Stimulated activated CD8-positive, alpha-beta memory T cell treated with anti-CD3 and anti-CD28 coated beads, Interleukin-15, amount 100 ng/mL, for 4 hours (primary cell): Measurements from ENCODE around the gene PLK1.
"Not testable (repeated sequence)": the region's sequence is repeated elsewhere in the genome, so short reads cannot be mapped to it uniquely, and the experiment has no call there.

Experiments used
- DNase-seq, 2 donors: peaks; one replicate each; pipeline ENCODE4 v3.0.0-alpha.2; 2020; ENCODE audit warnings: low read depth in 2 of 2

Gene PLK1

DNA sequence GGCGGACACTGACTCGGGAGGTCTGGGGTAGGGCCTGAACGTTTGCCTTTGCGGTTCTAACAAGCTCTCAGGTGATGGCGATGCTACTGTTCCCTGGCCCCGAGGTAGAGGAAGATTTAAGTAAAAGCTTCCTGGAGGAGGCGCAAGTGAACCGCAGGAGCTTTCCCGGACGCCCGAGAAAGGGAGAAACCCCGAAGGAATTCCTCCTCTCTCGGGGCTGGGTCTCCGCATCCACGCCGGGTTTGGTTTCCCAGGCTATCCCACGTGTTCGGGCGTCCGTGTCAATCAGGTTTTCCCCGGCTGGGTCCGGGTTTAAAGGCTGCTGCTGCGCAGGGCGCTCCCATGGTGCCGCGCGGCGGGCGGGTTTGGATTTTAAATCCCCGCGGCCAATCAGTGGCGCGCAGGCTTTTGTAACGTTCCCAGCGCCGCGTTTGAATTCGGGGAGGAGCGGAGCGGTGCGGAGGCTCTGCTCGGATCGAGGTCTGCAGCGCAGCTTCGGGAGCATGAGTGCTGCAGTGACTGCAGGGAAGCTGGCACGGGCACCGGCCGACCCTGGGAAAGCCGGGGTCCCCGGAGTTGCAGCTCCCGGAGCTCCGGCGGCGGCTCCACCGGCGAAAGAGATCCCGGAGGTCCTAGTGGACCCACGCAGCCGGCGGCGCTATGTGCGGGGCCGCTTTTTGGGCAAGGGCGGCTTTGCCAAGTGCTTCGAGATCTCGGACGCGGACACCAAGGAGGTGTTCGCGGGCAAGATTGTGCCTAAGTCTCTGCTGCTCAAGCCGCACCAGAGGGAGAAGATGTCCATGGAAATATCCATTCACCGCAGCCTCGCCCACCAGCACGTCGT, at the start of gene PLK1:
TSS of gene PLK1 (plus strand) at position 460 of the 844 bp plus-strand sequence. CDS start at position 504, 44 bp downstream.
- DNase-seq: peak; percentile 32 to 38

DNA sequence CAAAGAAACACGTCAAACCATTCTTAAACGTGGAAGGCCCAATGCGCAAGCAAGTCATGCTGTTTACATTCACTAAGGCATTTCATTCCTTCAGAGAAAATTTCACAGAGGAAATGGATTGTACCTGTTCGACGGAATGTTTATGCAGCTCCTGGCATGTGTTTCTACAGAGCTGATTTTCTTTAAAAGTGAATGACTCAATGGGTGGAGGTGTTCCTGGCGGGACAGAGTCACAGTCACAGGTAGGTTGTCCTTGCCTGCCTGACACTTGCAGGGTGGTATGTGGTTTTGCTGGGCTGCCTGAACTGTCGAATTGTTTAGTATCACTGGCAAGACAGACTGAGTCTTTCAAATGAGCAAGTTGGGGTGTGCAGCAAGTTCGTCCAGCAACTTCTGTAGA, 49.2 kb upstream of the PLK1 start:
- no peak for DNase-seq

DNA sequence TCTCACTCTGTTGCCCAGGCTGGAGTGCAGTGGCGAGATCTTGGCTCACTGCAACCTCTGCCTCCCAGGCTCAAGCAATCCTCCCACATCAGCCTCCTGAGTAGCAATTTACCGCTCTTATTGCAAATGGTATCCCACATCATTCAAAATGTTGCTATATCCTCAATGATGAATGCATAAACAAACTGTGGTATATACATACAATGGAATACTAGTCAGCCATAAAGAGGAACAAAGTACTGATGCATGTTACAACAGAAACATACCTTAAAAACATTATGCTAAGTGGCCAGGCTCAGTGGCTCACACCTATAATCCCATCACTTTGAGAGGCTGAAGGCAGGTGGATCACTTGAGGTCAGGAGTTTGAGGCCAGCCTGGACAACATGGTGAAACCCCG, 46.8 kb upstream of the PLK1 start:
- not testable (repeated sequence) for DNase-seq

DNA sequence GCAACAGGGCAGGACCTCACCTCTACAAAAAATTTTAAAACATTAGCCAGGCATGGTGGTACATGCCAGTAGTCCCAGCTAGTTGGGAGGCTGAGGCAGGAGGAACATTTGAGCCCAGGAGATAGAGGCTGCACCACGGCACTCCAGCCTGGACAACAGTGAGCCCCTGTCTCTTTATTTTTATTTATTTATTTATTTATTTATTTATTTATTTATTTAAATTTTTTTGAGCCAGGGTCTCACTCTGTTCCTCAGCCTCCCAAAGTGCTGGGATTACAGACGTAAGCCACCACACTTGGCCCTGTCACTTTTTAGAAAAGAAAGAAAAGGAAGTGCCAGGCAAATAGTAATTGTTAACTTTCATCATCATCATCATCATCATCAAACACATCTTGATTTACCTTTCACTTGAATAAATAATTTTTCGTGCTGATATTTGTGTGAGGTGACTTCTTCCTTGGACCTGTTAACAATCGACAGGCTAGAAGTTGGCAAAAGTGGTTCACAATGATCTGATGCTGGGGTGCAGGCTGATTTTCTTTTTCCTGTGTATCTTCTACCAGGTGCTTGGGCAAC, 44.1 kb upstream of the PLK1 start:
- DNase-seq: no peak

DNA sequence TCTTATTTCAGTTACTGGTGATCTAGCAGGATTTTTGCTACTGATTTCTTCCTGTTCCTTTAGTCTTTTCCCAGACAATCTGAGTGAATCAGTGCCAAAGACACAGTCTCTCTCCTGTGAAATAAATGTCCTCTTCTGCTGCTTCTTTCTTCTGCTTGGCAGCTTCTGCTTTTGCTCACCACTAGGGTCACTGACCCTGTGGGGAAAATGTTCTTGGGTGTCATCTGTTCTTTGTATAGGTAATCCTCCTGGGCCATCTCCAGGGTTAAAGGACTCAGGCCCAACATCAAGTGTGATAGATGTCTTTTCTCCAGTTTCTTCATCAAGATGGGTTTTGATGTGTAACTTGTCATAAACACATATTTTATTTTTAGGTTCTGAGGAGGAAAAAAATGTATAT, 42.7 kb upstream of the PLK1 start:
- no peak for DNase-seq

DNA sequence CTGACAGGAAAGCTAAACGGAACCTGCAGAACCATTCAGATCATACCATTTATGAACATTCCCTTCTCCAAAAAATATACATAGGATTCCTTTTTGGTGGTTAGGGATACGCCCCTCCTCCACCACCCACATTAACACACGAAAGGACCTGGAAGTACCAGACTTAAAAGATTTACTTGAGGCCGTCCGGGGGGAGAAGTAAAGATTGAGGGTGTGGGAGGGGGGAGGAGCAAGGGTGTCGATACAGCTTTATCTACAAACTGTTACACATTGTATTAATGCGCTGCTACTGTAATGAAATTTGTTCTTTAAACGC, 38.1 kb upstream of the PLK1 start:
- no peak for DNase-seq

DNA sequence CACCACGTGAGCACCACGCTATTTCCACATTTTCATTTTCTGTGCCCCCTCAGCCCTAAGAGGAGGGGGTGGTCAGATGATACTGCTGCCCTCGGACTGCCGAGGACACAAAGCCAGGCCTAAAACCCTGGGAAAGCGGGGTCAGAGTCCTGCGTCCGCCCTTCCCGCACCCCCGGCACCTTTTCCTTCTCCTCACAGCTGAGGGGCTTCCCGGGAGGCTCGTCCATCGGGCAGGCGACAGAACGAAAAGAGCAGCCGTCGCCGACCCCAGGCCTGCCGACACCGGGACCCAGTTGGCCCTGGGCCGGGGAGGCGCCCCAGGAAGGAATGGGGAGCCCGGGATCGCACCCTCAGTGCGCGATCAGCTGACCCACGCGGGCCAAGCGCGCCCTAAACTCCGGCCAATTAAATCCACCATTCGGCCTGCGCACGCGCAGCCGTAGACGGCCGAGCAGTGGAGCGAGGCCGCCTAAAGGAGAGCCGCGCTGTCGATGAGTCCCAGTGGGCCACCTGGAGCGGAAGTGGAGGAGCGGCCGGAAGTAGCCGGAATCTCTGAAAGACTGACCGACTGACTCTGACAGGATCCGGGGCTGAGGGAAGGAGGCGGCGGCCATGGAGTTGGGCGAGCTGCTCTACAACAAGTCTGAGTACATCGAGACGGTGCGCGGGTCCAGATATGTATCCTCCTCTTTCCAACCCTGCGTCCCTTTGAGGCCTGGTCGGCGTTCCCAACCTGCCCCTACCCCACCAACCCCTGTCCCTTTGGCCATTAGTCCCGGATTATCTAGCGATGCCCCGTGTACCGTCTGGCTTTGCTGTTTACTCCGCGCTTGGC, 37.5 kb upstream of the PLK1 start, which contains the start of the genes DCTN5 and PALB2:
TSS of gene DCTN5 (plus strand) at position 536 of the 835 bp plus-strand sequence. CDS start at position 613, 77 bp downstream.
TSS of gene PALB2 (minus strand) at position 380 of the 835 bp plus-strand sequence. CDS start at position 227, 153 bp downstream.
- peak; percentile 78 to 79 for DNase-seq

DNA sequence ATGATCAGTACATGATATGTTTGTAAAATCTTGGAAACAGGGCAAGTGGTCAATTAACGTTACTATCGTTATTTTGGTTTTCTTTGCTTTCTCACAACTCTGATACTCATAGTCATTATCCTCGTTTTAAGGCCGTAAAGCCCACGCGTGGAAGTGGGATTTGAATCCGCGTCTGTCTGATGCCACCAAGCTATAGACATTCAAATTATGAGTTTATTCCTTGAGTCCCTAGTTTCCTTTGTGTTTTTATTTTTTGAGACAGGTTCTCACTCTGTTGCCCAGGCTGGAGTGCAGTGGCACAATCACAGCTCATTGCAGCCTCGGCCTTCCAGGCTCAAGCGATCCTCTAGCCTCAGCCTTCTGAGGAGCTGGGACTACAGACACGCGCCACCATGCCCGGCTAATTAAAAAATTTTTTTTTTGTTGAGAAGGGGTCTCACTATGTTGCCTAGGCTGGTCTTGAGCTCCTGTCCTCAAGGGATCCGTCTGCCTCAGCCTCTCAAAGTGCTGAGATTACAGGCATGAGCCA, 36.4 kb upstream of the PLK1 start:
- no peak for DNase-seq

DNA sequence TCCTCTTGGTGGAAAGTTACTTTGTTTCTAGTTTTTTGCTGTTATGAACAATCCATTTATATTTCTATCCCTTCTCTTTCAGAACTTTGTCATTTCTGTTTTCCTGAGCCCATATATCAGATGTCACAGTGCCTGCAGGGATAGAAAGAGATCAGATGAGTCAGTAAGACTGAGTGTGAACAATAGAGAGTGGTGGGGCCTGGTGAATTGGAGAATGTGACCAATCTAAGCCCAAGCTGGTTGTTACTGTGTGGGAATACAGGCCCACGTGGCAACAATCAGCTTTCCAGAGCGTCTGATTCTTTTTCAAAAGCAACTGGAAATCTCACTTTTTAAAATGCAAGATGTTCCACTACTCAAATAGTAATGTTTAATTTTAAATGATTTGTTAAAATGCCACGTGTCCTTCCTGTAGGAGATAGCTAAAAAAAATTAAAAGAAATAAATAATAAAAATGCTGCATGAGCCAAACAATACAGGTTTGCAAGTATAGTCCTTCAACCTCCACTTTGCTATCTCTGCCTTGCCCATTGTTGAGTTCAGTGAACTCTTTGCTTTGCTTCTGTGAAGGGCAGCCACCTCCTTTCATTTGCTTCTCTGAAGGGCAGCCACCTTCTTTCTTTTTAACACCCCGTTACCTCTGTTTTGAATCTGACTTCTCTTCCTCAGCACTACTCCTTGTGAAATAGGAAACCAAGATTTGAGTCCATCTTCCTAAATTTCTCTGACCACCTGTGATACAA, 27.8 kb upstream of the PLK1 start:
- no peak for DNase-seq

DNA sequence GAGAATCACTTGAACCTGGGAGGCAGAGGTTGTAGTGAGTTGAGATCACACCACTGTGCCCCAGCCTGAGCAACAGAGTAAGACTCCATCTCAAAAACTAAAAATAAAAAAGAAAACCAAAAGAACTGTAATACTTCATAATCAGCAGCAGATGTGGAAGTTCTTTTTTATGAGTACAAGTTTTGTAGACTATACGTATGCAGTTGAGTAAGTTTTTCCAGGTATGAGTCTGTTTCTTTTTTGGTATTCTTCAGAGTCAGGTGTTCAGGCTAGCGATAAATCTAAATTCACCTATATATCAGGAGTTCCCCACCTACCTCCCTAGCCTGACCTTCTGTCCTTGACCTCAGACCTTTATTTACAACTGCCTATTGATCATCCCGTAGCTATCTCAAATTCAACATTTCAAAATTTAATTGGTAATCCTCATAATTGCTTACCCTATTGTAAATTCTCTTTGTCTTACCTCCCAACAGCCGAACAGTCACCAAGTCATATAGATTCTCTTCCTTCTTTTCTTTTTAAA, 26.7 kb upstream of the PLK1 start:
- no peak for DNase-seq

DNA sequence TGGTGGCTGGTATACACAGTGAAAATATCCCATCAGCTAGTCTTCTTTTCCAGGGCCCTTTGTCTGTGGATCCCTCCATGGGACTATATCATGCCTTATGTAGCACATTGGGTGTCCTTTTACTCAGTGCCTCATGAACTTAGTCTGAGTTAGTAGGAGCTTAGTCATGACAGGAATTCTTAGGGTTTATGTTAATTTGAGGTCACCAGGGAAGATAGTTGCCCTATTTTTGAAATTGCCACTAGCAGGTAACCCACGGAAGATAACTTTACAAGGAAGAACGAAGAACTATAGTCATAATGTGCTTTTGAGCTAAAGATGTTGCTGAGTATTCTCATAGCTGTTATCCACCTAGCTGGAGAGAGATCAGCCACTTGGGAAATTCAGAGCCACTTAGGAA, 14.8 kb upstream of the PLK1 start:
- no peak for DNase-seq

DNA sequence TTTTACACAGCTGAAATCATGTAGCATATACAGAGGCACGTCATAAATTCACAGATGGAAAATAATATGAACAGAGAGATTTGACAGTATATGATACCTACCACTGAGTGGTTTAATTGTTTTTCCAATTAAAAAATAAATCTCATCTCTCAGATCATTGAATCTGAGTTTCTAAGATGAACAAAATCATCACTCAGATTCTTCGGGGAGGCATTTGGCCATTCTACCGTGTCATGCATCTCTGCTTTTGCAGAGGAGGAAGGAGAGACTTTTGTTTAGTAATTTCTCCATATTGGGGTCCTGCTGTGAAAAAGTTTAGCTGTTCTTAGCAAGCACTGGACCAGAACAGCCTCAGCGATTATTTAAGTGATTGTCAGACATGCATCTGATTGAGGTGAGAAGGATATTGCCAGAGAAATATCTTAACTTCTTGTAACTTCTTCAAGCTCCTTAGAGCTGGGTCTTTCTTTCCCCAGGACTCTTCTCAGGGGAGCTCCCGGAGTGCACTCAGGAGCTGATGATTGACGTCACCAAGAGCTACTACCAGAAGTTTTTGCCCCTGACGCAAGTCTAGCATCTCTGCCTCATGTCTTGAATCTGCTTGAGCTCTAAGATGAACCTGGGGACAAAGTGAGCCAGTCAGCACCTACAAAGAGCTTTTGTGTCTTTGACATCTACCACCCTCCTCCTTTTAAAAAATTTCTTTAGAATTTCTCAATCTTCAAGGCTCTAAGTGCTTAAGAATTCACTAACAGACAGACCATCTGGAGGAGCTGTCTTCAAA, 11.9 kb upstream of the PLK1 start:
- no peak for DNase-seq

DNA sequence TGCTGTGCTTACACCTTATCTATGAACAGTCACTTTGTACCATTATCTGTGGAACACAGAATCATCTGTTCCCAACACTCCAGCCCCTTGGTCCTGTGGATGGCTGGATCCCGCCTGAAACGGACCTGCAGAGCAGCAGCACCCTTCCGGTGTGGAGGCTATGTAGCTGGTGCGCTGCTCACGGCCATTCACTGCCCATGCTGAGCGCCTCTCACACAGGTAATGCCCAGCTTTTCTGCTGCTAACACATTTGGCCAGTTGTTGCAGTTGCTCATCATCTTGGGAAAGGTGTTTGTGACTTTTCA, 11.4 kb upstream of the PLK1 start:
- no peak for DNase-seq

DNA sequence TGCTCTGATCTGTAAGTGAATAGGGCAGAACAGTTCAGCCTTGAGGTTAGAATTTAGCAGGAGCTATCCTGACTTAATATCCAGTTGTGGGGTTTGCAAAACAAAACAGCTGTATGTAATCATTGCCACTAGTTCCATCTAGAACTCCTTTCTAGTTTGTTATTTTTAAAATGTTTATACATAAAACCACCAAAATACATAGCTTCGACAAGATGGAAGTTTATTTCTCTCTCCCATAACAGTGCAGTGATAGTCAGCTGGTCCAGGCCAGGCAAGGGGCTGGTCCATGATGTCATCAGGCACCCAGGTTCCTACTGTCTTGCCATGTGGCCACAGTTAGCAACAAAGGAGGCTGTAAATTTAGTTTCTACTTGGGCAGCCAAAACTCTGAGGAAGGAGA, 10.5 kb upstream of the PLK1 start:
- no peak for DNase-seq

DNA sequence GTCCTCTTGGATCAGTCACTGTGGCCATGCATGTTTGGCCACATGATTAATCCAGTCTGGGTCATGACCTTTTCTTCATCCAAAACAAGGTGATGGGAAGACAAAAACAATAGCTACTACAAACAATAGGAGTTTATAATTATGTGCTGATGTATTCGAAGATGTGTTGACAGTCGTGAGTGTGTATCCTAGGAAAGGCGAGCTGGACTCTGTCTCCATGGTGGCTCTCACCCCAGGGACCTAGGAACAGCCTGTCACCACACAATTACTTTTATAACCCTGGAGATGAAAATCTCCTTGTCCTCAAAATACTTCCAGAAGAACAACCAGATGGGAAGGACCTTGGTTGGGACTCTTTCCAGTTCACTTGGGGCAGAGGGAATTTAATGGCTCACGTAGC, 9.8 kb upstream of the PLK1 start:
- no peak for DNase-seq

DNA sequence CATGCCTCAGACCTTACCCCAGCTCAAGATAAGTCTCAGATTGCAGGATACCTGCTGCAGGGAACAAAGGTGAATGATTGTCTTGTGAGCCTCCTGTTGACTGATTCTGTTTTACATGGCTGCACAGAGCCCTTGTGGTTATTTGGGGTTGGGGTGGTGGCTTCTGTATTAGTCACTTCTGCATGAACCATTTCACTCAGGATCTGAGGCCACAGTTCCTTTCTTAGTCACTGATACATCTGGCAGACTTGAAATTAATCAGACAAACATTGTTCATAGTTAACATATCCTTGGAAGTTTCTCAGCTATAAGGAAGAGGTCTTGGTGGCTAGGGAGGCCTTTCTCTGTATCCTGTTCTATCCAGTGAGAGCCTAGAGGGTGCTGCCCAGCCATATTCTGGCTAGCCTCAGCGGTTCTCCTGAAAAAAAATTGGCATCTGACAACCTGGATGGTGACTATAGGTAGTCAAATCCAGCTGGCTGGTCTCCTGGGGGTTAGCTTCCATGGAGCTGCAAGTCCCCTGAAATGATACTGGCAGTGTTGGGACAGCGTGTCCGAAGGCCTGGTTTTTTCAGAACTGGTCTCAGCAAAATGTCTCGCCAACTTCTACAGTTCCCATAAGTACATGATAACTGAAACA, 8.4 kb upstream of the PLK1 start:
- no peak for DNase-seq

DNA sequence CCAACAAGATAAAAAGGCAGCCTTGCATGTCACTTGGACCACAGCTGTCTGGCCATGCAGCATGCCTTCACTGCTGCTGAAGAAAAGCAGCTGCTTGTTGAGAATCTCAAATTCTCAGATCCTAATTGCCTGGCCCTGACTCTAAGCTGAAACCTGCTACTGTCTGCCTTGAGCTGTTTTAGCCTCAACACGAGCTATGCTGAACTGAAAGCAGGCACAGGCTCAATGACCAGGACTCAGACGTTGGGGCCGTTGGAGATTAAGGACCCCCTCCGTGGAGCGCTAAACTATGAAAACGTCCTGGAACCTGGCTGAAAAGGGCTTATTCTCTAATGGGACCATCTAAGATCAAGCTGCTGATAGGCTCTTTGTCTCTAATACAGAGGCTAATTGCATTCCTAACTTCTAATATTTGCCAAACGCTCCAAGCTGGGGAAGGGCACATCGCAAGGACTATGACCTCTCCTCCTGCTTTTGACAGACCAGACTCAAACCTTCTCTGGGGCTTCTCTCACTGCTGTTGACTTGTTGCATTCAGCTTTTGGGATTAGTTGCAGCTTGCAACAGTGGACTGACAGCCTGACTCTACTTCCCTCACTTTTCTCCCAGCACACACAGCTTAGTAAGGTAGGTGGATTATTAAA, 4.6 kb upstream of the PLK1 start:
- no peak for DNase-seq

DNA sequence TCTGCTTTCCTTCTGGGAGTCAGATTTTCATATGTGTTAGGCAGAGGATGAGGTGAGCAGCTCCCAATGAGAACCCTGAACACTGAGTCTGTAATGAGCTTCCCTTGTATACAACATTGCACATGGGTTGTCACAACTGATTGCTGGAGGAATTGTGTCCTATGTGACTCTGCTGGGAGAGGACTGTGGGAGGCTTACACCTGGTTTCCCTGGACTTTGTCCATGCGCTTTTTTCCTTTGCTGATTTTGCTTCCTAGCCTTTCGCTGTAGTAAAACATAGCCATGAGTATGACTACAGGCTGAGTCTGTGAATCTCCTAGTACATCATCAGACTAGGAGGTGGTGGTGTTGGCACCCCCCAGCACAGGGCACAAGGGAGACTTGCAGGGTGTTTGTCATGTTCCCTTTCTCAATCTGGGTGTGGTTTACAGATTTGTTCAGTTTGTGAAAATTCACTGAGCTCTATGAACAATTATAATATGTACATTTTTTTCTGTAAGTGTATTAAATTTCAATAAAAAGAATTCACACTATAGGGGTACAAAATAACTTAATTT, 1.7 kb upstream of the PLK1 start:
- no peak for DNase-seq

DNA sequence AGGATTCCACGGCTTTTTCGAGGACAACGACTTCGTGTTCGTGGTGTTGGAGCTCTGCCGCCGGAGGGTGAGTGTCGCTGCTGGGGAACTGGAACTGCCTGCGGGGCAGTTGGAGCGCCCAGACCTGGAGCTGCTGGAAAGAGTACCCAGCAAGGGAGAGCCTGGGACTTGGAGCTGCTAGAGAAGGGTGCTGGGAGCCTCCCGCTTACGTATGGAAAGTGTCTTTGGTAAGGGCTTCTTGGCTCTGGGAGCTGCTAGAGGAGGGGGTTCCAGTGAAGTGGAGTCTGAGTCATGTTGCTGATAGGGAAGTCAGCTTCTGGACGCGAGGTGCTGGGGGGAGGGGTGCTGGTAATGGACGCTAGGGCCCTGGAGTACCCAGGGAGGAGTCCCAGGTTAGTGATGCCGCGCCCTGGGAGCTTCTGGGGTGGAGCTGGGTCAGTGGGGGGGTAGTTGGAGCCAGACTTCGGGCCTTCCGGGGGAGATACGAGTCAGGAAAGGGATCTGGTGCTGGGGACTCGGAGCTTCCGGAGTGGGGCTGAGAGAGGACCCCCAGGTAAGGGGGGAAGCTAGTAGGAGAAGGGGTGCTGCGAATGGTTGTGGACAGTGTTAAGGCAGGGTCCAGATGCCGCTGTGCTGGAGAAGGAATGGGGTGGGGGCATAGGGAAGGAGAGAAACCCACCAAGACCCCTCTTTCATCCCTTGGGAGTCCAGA, 741 bp downstream of the PLK1 start:
- DNase-seq: no peak
